IMR-90 (cell line): Measurements from ENCODE around the gene SURF1. TPM values are rescaled to one million over a fixed set of nuclear protein-coding genes. Genes with fewer than 3 reads are reported as not detected.

Experiments used
- ATAC-seq: fragments of 200-7000 bp; cut with Tn5 transposase; 2 replicates; pipeline ENCODE4 v1.9.1; 2020; ENCODE audit warnings: low read depth, mild to moderate bottlenecking, moderate library complexity
- BruUV-seq: library from RNA; stranded (reverse); fragments of 400-500 nt; replicated peaks from 2 replicates; lab custom pipeline; 2021; lab: Mats Ljungman, UMichigan
- CTCF ChIA-PET: fragments of 300-600 bp; formaldehyde crosslinking; extraction: SDS; loops from one replicate; lab custom pipeline; 2021; ENCODE audit warnings: antibody characterized with exemption; lab: Yijun Ruan, JAX
- POLR2A ChIA-PET: fragments of 300-600 bp; sonication (Branson Sonifier 250); formaldehyde crosslinking; loops from one replicate; lab custom pipeline; 2022; ENCODE audit warnings: antibody characterized with exemption; ENCODE audit not compliant: unreplicated experiment; lab: Charles Lee
- DNase-seq: peaks from one replicate; pipeline ENCODE4 v3.0.0; 2013
- H2AFZ ChIP-seq: replicated peaks from 2 replicates; pipeline ENCODE3; 2013; ENCODE audit warnings: low read length, mild to moderate bottlenecking; ENCODE audit not compliant: poor library complexity
- H2AK5ac ChIP-seq: 2 replicates; pipeline ENCODE4 v1.6.1; 2013; ENCODE audit warnings: low read depth, low read length, inconsistent platforms
- H2AK9ac ChIP-seq: replicated peaks from 2 replicates; pipeline ENCODE3; 2013; ENCODE audit warnings: mild to moderate bottlenecking, low read depth, low read length, moderate library complexity; ENCODE audit not compliant: poor library complexity
- H2BK120ac ChIP-seq: 2 replicates; pipeline ENCODE4 v1.6.1; 2013; ENCODE audit warnings: low read depth, low read length, inconsistent platforms
- H2BK15ac ChIP-seq: 3 replicates; pipeline ENCODE4 v1.6.1; 2013; ENCODE audit warnings: low read depth, low read length, inconsistent platforms
- H2BK20ac ChIP-seq: 2 replicates; pipeline ENCODE4 v1.6.1; 2013; ENCODE audit warnings: low read depth, mild to moderate bottlenecking, inconsistent platforms, low read length, moderate library complexity
- H2BK5ac ChIP-seq: 2 replicates; pipeline ENCODE4 v1.6.1; 2013; ENCODE audit warnings: mild to moderate bottlenecking, low read depth, low read length, inconsistent platforms; ENCODE audit not compliant: poor library complexity, severe bottlenecking
- H3K14ac ChIP-seq: replicated peaks from 2 replicates; pipeline ENCODE4 v1.6.1; 2013; ENCODE audit warnings: low read depth, low read length, inconsistent platforms
- H3K18ac ChIP-seq: 2 replicates; pipeline ENCODE4 v1.6.1; 2013; ENCODE audit warnings: low read depth, low read length, control low read depth
- H3K23ac ChIP-seq: 2 replicates; pipeline ENCODE4 v1.6.1; 2013; ENCODE audit warnings: low read depth, low read length, inconsistent platforms
- H3K27ac ChIP-seq: 2 replicates; pipeline ENCODE4 v1.5.1; 2013; ENCODE audit warnings: mild to moderate bottlenecking, control low read depth, low read length; ENCODE audit not compliant: insufficient read depth
- H3K27me3 ChIP-seq: 2 replicates; pipeline ENCODE4 v1.6.1; 2013; ENCODE audit warnings: low read length; ENCODE audit not compliant: control insufficient read depth, insufficient read depth
- H3K36me3 ChIP-seq: 2 replicates; pipeline ENCODE4 v1.6.1; 2013; ENCODE audit warnings: low read length, mixed read lengths; ENCODE audit not compliant: control insufficient read depth, insufficient read depth
- H3K4ac ChIP-seq: 2 replicates; pipeline ENCODE4 v1.6.1; 2013; ENCODE audit warnings: low read depth, low read length, inconsistent platforms
- H3K4me1 ChIP-seq: 2 replicates; pipeline ENCODE4 v1.6.1; 2013; ENCODE audit warnings: low read length, mixed read lengths; ENCODE audit not compliant: control insufficient read depth, insufficient read depth
- H3K4me2 ChIP-seq: 2 replicates; pipeline ENCODE4 v1.6.1; 2013; ENCODE audit warnings: low read depth, mild to moderate bottlenecking, control low read depth, low read length, moderate library complexity
- H3K4me3 ChIP-seq: 2 replicates; pipeline ENCODE4 v1.5.1; 2013; ENCODE audit warnings: low read depth, mild to moderate bottlenecking, control low read depth, low read length, moderate library complexity; ENCODE audit not compliant: insufficient read depth
- H3K56ac ChIP-seq: 2 replicates; pipeline ENCODE4 v1.6.1; 2013; ENCODE audit warnings: low read length, inconsistent platforms; ENCODE audit not compliant: insufficient read depth; ENCODE audit errors: extremely low read depth
- H3K79me1 ChIP-seq, 2 experiments: 2 replicates each; pipeline ENCODE4 v1.6.1; 2013; ENCODE audit warnings: low read length in 2 of 2, inconsistent platforms in 1 of 2, low read depth in 1 of 2
- H3K9ac ChIP-seq: 2 replicates; pipeline ENCODE4 v1.6.1; 2013; ENCODE audit warnings: low read depth, low read length, control low read depth
- H3K9me1 ChIP-seq: 2 replicates; pipeline ENCODE4 v1.6.1; 2013; ENCODE audit warnings: low read length, inconsistent platforms; ENCODE audit not compliant: insufficient read depth
- H3K9me3 ChIP-seq: 2 replicates; pipeline ENCODE4 v1.6.1; 2013; ENCODE audit warnings: low read length; ENCODE audit not compliant: control insufficient read depth, insufficient read depth
- H4K20me1 ChIP-seq: 2 replicates; pipeline ENCODE4 v1.6.1; 2013; ENCODE audit warnings: low read length, inconsistent platforms; ENCODE audit not compliant: insufficient read depth
- H4K5ac ChIP-seq: 2 replicates; pipeline ENCODE4 v1.6.1; 2013; ENCODE audit warnings: mild to moderate bottlenecking, low read depth, low read length, control low read depth
- H4K8ac ChIP-seq, 2 experiments: 2 replicates each; pipeline ENCODE4 v1.6.1; 2013; ENCODE audit warnings: low read depth in 2 of 2, low read length in 2 of 2, control low read depth in 1 of 2, inconsistent platforms in 1 of 2
- H4K91ac ChIP-seq: 2 replicates; pipeline ENCODE4 v1.6.1; 2013; ENCODE audit warnings: low read depth, low read length, inconsistent platforms; ENCODE audit not compliant: insufficient read depth
- CHD1 ChIP-seq: IDR thresholded peaks from 2 replicates; pipeline ENCODE4 v1.6.1; 2012; ENCODE audit warnings: low read depth, low read length, improper control_type of control experiment
- CTCF ChIP-seq: conservative IDR thresholded peaks from 2 replicates; pipeline ENCODE4 v1.5.1; 2012; ENCODE audit warnings: mild to moderate bottlenecking, low read depth, low read length, improper control_type of control experiment
- MAZ ChIP-seq: IDR thresholded peaks from 2 replicates; pipeline ENCODE4 v1.6.1; 2012; ENCODE audit warnings: low read depth, mild to moderate bottlenecking, low read length, improper control_type of control experiment, moderate library complexity, borderline replicate concordance
- RAD21 ChIP-seq: IDR thresholded peaks from 2 replicates; pipeline ENCODE4 v1.6.1; 2012; ENCODE audit warnings: low read length, improper control_type of control experiment
- WGBS, 2 experiments: methylation state at CpG; one replicate each; pipeline versions ENCODE4 v1.1.5 to v1.1.7; 2013; ENCODE audit warnings: missing lambda C conversion rate in 2 of 2; ENCODE audit not compliant: insufficient read length in 1 of 2; ENCODE audit errors: extremely low coverage in 2 of 2; 5-methylcytosine and 5-hydroxymethylcytosine counted together
- dilution Hi-C: fragments of 300-500 bp; cut with HindIII; formaldehyde crosslinking; loops from one replicate; pipeline ENCODE4 v1.14.3; 2018; ENCODE audit warnings: low sequenced_read_pairs; ENCODE audit not compliant: unreplicated experiment
- in situ Hi-C: fragments of 300-500 bp; cut with MboI; formaldehyde crosslinking; loops from 3 replicates; pipeline ENCODE4 v1.14.3; 2019; ENCODE audit warnings: low sequenced_read_pairs, inconsistent platforms, mixed read lengths
- intact Hi-C: fragments of 100-400 bp; cut with micrococcal nuclease; formaldehyde crosslinking; loops from 2 replicates; pipeline ENCODE4 v1.10.0; 2022
- polyA plus RNA-seq, 3 experiments: library from polyadenylated mRNA; depleted of rRNA; stranded (reverse); fragments of >200 nt; gene quantifications; 2 replicates each; pipeline ENCODE4 v1.2.3, GENCODE V29; 2012; ENCODE audit warnings: low replicate concordance in 1 of 3
- total RNA-seq: library from RNA; depleted of rRNA; stranded (reverse); fragments of >200 nt; gene quantifications from 2 replicates; pipeline ENCODE4 v1.2.3, GENCODE V29; 2012

Gene SURF1
- total and polyA plus RNA-seq, 2 of the 4 experiments (the other 2 are of a cell fraction), result 15.1 to 24.5 TPM

GRCh38 chr9:133403766-133404453 is 47.6 kb upstream of the SURF1 start:
- Histone ChIP-seq H3K18ac (no peak overlapping the region), H3K4ac (no peak overlapping the region), H3K56ac (no peak overlapping the region), H2BK120ac (no peak overlapping the region), H3K9me1 (0 out of 2 replicates have a peak, but pooled peaks cover 4% of the 10 kb centered on the region), H3K4me1 (peaks cover 2% of the 10 kb centered on the region; the same call in 1 of the 2 replicates), H3K79me1 (peaks cover 0 to 22% of the 10 kb centered on the region in 2 experiments; a peak in 2 of 4 replicates), H4K20me1 (peaks cover 17% of the 10 kb centered on the region; the same call in 1 of the 2 replicates), H3K9me3 (no peaks in the 10 kb centered on the region), H3K4me2 (no peak overlapping the region), H4K8ac (no peak overlapping the region), H3K36me3 (peaks cover 27% of the 10 kb centered on the region), H3K23ac (no peak overlapping the region), H2BK15ac (no peak overlapping the region), H2BK20ac (no peak overlapping the region), H2AK9ac (peak overlapping the region; percentile 39), H3K27ac (no peak overlapping the region), H4K91ac (no peak overlapping the region), H2AFZ (no peak overlapping the region), H3K9ac (no peak overlapping the region), H2BK5ac (no peak overlapping the region), H3K27me3 (no peaks in the 10 kb centered on the region), H3K14ac (no peak overlapping the region), H4K5ac (no peak overlapping the region), H3K4me3 (no peak overlapping the region), H2AK5ac (no peak overlapping the region)
- BruUV-seq, result no TSS peak
- WGBS, 2 experiments, result 88% methylated on average over 6 of the region's 16 CpGs; no CpG with 5 or more reads in 1 of the 2 experiments
- POLR2A ChIA-PET, result no interaction called here
- CTCF ChIA-PET, result no interaction called here
- ATAC-seq, result no peak
- dilution Hi-C loops (no loop called here), in situ Hi-C loops (loop anchor here (10.0 kb wide), 2 partner anchors 81 to 321 kb away; no protein-coding TSS in a partner anchor), intact Hi-C loops (no loop called here)
- no peak for DNase-seq
- no peak for TF ChIP-seq CHD1
- TF ChIP-seq RAD21, result peak; percentile 43
- TF ChIP-seq CTCF, result peak; percentile 45
- TF ChIP-seq MAZ, result no peak
